ENCODE measurements around the gene IL17RA.

DNA sequence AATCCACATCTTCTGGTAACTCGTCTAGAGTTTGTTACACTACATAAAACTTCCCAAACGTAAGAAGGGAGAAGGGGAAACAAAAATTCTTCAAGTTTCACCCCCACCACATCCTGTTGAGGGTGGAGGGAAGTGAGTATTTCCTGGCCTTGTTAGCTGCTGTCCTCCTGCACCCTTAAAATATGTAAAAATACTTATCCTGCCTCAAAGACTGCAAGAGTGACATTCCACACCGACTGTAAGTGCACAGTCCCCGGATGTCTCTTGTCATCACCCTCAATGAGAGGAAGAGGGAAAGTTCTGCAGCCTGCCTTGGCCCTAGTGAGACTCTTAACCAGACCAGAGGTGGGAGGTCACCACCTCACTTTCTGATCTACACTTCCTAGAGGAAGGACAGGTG lies 33.1 kb downstream of the IL17RA start:
- TF ChIP-seq CTCF (IDR thresholded peaks at IDR 0.05): no peak
- TF ChIP-seq EP300 (IDR thresholded peaks at IDR 0.05; ENCODE audit: low read depth): no peak
- TF ChIP-seq POLR2A (IDR thresholded peaks at IDR 0.05): no peak
